SJSA1 (cell line): ENCODE measurements around the gene HIRA. TPM values are rescaled to one million over a fixed set of nuclear protein-coding genes. Genes with fewer than 3 reads are reported as not detected.

Experiments
- DNase-seq, 2 experiments: peaks; one replicate each; pipeline ENCODE4 v3.0.0-alpha.2; 2015 to 2020; ENCODE audit warnings: low spot score in 2 of 2, low read depth in 1 of 2
- H3K27ac ChIP-seq: fragments of 250-450 bp; sonication (Bioruptor Pico); 2 replicates; pipeline ENCODE4 v1.5.1; 2020; ENCODE audit warnings: mild to moderate bottlenecking, moderate library complexity
- H3K27me3 ChIP-seq: fragments of 250-450 bp; sonication (Bioruptor Pico); replicated peaks from 2 replicates; pipeline ENCODE4 v1.5.1; 2020; ENCODE audit warnings: mild to moderate bottlenecking, moderate library complexity
- H3K36me3 ChIP-seq: fragments of 250-450 bp; sonication (Bioruptor Pico); 2 replicates; pipeline ENCODE4 v1.5.1; 2020; ENCODE audit warnings: mild to moderate bottlenecking
- H3K4me1 ChIP-seq: fragments of 250-450 bp; sonication (Bioruptor Pico); replicated peaks from 2 replicates; pipeline ENCODE4 v1.6.1; 2021; ENCODE audit warnings: mild to moderate bottlenecking
- H3K4me3 ChIP-seq: fragments of 250-450 bp; sonication (Bioruptor Pico); 2 replicates; pipeline ENCODE4 v1.5.1; 2020; ENCODE audit warnings: mild to moderate bottlenecking
- H3K9me3 ChIP-seq: fragments of 250-450 bp; sonication (Bioruptor Pico); replicated peaks from 2 replicates; pipeline ENCODE4 v1.5.1; 2020; ENCODE audit warnings: mild to moderate bottlenecking
- total RNA-seq: library from RNA; depleted of rRNA; stranded (reverse); fragments of >200 nt; shearing (Covaris generic); gene quantifications from 2 replicates; pipeline ENCODE4 v1.2.3, GENCODE V29; 2014

HIRA gene
- total RNA-seq, 1 experiment from 2014 or later = 17.2 TPM

GRCh38 chr22:19386248-19386647 lies 45.3 kb downstream of the HIRA start:
- Histone ChIP-seq H3K4me3 (no peak overlapping the region), H3K27me3 (no peaks in the 10 kb centered on the region), H3K4me1 (no peaks in the 10 kb centered on the region), H3K9me3 (no peaks in the 10 kb centered on the region), H3K27ac (no peak overlapping the region), H3K36me3 (peaks cover 80% of the 10 kb centered on the region)
- DNase-seq = no peak

- H3K4me1 ChIP-seq = no peaks in the 10 kb centered on the region
- H3K36me3 ChIP-seq = peaks cover 78% of the 10 kb centered on the region
- H3K4me3 ChIP-seq = no peak overlapping the region
- no peaks in the 10 kb centered on the region for H3K27me3 ChIP-seq
- DNase-seq = no peak
- no peak overlapping the region for H3K27ac ChIP-seq
- H3K9me3 ChIP-seq = no peaks in the 10 kb centered on the region
Measured at GRCh38 chr22:19385221-19385906, 46.2 kb downstream of the HIRA start.

GRCh38 chr22:19383292-19383691 lies 48.2 kb downstream of the HIRA start:
- H3K4me1 ChIP-seq = no peaks in the 10 kb centered on the region
- no peak for DNase-seq
- no peak overlapping the region for H3K4me3 ChIP-seq
- H3K9me3 ChIP-seq = no peaks in the 10 kb centered on the region
- H3K36me3 ChIP-seq = peaks cover 66% of the 10 kb centered on the region
- H3K27ac ChIP-seq = no peak overlapping the region
- no peaks in the 10 kb centered on the region for H3K27me3 ChIP-seq

GRCh38 chr22:19382240-19382639 lies 49.3 kb downstream of the HIRA start:
- H3K4me3 ChIP-seq = no peak overlapping the region
- no peaks in the 10 kb centered on the region for H3K27me3 ChIP-seq
- DNase-seq = no peak
- H3K36me3 ChIP-seq = peaks cover 67% of the 10 kb centered on the region
- no peaks in the 10 kb centered on the region for H3K9me3 ChIP-seq
- no peaks in the 10 kb centered on the region for H3K4me1 ChIP-seq
- H3K27ac ChIP-seq = no peak overlapping the region

GRCh38 chr22:19378344-19378674 lies 53.2 kb downstream of the HIRA start:
- peaks cover 72% of the 10 kb centered on the region for H3K36me3 ChIP-seq
- H3K4me1 ChIP-seq = no peaks in the 10 kb centered on the region

GRCh38 chr22:19377565-19378343 lies 53.8 kb downstream of the HIRA start:
- H3K27me3 ChIP-seq = no peaks in the 10 kb centered on the region
- H3K4me1 ChIP-seq = no peaks in the 10 kb centered on the region
- no peak for DNase-seq
- H3K9me3 ChIP-seq = no peaks in the 10 kb centered on the region
- H3K27ac ChIP-seq = no peak overlapping the region
- peaks cover 70% of the 10 kb centered on the region for H3K36me3 ChIP-seq
- no peak overlapping the region for H3K4me3 ChIP-seq

More at GRCh38 chr22:19378344-19378674, 53.2 kb downstream of the HIRA start:
- Histone ChIP-seq H3K27me3 (no peaks in the 10 kb centered on the region), H3K4me3 (no peak overlapping the region), H3K27ac (no peak overlapping the region), H3K9me3 (no peaks in the 10 kb centered on the region)
- DNase-seq = no peak

GRCh38 chr22:19376971-19377370 lies 54.6 kb downstream of the HIRA start:
- Histone ChIP-seq H3K9me3 (no peaks in the 10 kb centered on the region), H3K4me3 (no peak overlapping the region), H3K36me3 (peaks cover 65% of the 10 kb centered on the region), H3K27ac (no peak overlapping the region), H3K4me1 (no peaks in the 10 kb centered on the region), H3K27me3 (no peaks in the 10 kb centered on the region)
- no peak for DNase-seq

- DNase-seq = no peak
- no peak overlapping the region for H3K27ac ChIP-seq
- no peak overlapping the region for H3K4me3 ChIP-seq
- no peaks in the 10 kb centered on the region for H3K9me3 ChIP-seq
- no peaks in the 10 kb centered on the region for H3K4me1 ChIP-seq
- H3K36me3 ChIP-seq = peaks cover 64% of the 10 kb centered on the region
- no peaks in the 10 kb centered on the region for H3K27me3 ChIP-seq
Measured at GRCh38 chr22:19376247-19376646, 55.3 kb downstream of the HIRA start.

GRCh38 chr22:19375435-19375834 lies 56.1 kb downstream of the HIRA start:
- peaks cover 69% of the 10 kb centered on the region for H3K36me3 ChIP-seq

GRCh38 chr22:19374410-19374809 lies 57.1 kb downstream of the HIRA start:
- Histone ChIP-seq H3K4me3 (no peak overlapping the region), H3K27me3 (no peaks in the 10 kb centered on the region), H3K27ac (no peak overlapping the region), H3K36me3 (peaks cover 80% of the 10 kb centered on the region), H3K9me3 (no peaks in the 10 kb centered on the region), H3K4me1 (no peaks in the 10 kb centered on the region)
- DNase-seq = no peak

More at GRCh38 chr22:19375435-19375834, 56.1 kb downstream of the HIRA start:
- no peaks in the 10 kb centered on the region for H3K4me1 ChIP-seq
- H3K4me3 ChIP-seq = no peak overlapping the region
- no peak overlapping the region for H3K27ac ChIP-seq
- no peaks in the 10 kb centered on the region for H3K27me3 ChIP-seq
- no peak for DNase-seq
- H3K9me3 ChIP-seq = no peaks in the 10 kb centered on the region

GRCh38 chr22:19373450-19373849 lies 58.1 kb downstream of the HIRA start:
- no peak for DNase-seq
- H3K4me1 ChIP-seq = no peaks in the 10 kb centered on the region
- peaks cover 84% of the 10 kb centered on the region for H3K36me3 ChIP-seq
- no peak overlapping the region for H3K4me3 ChIP-seq
- no peaks in the 10 kb centered on the region for H3K27me3 ChIP-seq
- H3K27ac ChIP-seq = no peak overlapping the region
- no peaks in the 10 kb centered on the region for H3K9me3 ChIP-seq

GRCh38 chr22:19371893-19372292 lies 59.6 kb downstream of the HIRA start:
- Histone ChIP-seq H3K27me3 (no peaks in the 10 kb centered on the region), H3K9me3 (no peaks in the 10 kb centered on the region), H3K4me3 (no peak overlapping the region), H3K27ac (no peak overlapping the region), H3K4me1 (no peaks in the 10 kb centered on the region), H3K36me3 (peaks cover 78% of the 10 kb centered on the region)
- no peak for DNase-seq

GRCh38 chr22:19368876-19369275 lies 62.7 kb downstream of the HIRA start:
- H3K27me3 ChIP-seq = no peaks in the 10 kb centered on the region
- no peak for DNase-seq
- peaks cover 74% of the 10 kb centered on the region for H3K36me3 ChIP-seq
- no peak overlapping the region for H3K4me3 ChIP-seq
- no peak overlapping the region for H3K27ac ChIP-seq
- H3K4me1 ChIP-seq = no peaks in the 10 kb centered on the region
- H3K9me3 ChIP-seq = no peaks in the 10 kb centered on the region

- peaks cover 73% of the 10 kb centered on the region for H3K36me3 ChIP-seq
- no peaks in the 10 kb centered on the region for H3K27me3 ChIP-seq
- no peaks in the 10 kb centered on the region for H3K4me1 ChIP-seq
- no peak overlapping the region for H3K27ac ChIP-seq
- H3K9me3 ChIP-seq = no peaks in the 10 kb centered on the region
- H3K4me3 ChIP-seq = no peak overlapping the region
- DNase-seq = no peak
Measured at GRCh38 chr22:19367763-19368367, 63.7 kb downstream of the HIRA start.
